Activated naive CD8-positive, alpha-beta T cell (primary cell): ENCODE measurements around the gene SMARCA2.

Source experiments
- H3K27ac Mint-ChIP-seq: one replicate; pipeline ENCODE4 v1.8.0; 2021; ENCODE audit warnings: mixed read lengths
- H3K27me3 Mint-ChIP-seq: one replicate; pipeline ENCODE4 v1.8.0; 2021; ENCODE audit warnings: mixed read lengths
- H3K36me3 Mint-ChIP-seq: one replicate; pipeline ENCODE4 v1.8.0; 2021; ENCODE audit warnings: mixed read lengths
- H3K4me1 Mint-ChIP-seq: one replicate; pipeline ENCODE4 v1.8.0; 2021; ENCODE audit warnings: low read depth, mixed read lengths
- H3K4me3 Mint-ChIP-seq: one replicate; pipeline ENCODE4 v1.8.0; 2021; ENCODE audit warnings: mild to moderate bottlenecking, mixed read lengths
- H3K9me3 Mint-ChIP-seq: one replicate; pipeline ENCODE4 v1.8.0; 2021; ENCODE audit warnings: low read depth, mixed read lengths

Gene SMARCA2

GRCh38 chr9:1997646-1998045 lies 17.5 kb upstream of the SMARCA2 start:
- no peaks in the 10 kb centered on the region for H3K4me1 Mint-ChIP-seq
- no peaks in the 10 kb centered on the region for H3K36me3 Mint-ChIP-seq
- no peak overlapping the region for H3K4me3 Mint-ChIP-seq
- H3K9me3 Mint-ChIP-seq = no peaks in the 10 kb centered on the region
- no peak overlapping the region for H3K27ac Mint-ChIP-seq
- H3K27me3 Mint-ChIP-seq = peaks cover 3% of the 10 kb centered on the region

GRCh38 chr9:1998111-1998510 lies 17.0 kb upstream of the SMARCA2 start:
- H3K9me3 Mint-ChIP-seq = no peaks in the 10 kb centered on the region
- no peak overlapping the region for H3K4me3 Mint-ChIP-seq
- peaks cover 3% of the 10 kb centered on the region for H3K27me3 Mint-ChIP-seq
- no peak overlapping the region for H3K27ac Mint-ChIP-seq
- H3K36me3 Mint-ChIP-seq = no peaks in the 10 kb centered on the region
- H3K4me1 Mint-ChIP-seq = no peaks in the 10 kb centered on the region

GRCh38 chr9:2000314-2000713 lies 14.8 kb upstream of the SMARCA2 start:
- Mint-ChIP-seq H3K4me1 (peaks cover 12% of the 10 kb centered on the region), H3K4me3 (no peak overlapping the region), H3K9me3 (no peaks in the 10 kb centered on the region), H3K36me3 (no peaks in the 10 kb centered on the region), H3K27me3 (peaks cover 3% of the 10 kb centered on the region), H3K27ac (no peak overlapping the region)

- Mint-ChIP-seq H3K27ac (no peak overlapping the region), H3K27me3 (no peaks in the 10 kb centered on the region), H3K9me3 (no peaks in the 10 kb centered on the region), H3K4me3 (no peak overlapping the region), H3K36me3 (no peaks in the 10 kb centered on the region), H3K4me1 (peaks cover 30% of the 10 kb centered on the region)
Measured at GRCh38 chr9:2008372-2008771, 6.8 kb upstream of the SMARCA2 start.

GRCh38 chr9:2012347-2012746 lies 2.8 kb upstream of the SMARCA2 start:
- peaks cover 23% of the 10 kb centered on the region for H3K4me1 Mint-ChIP-seq
- H3K4me3 Mint-ChIP-seq = peak overlapping the region; percentile 33
- peak overlapping the region; percentile 6 for H3K27ac Mint-ChIP-seq

GRCh38 chr9:2013743-2014475 lies 1.2 kb upstream of the SMARCA2 start:
- Mint-ChIP-seq H3K36me3 (no peaks in the 10 kb centered on the region), H3K4me1 (peaks cover 34% of the 10 kb centered on the region), H3K27ac (peak overlapping the region; percentile 16), H3K4me3 (peak overlapping the region; percentile 96), H3K9me3 (no peaks in the 10 kb centered on the region), H3K27me3 (no peaks in the 10 kb centered on the region)

More at GRCh38 chr9:2012347-2012746, 2.8 kb upstream of the SMARCA2 start:
- Mint-ChIP-seq H3K9me3 (no peaks in the 10 kb centered on the region), H3K36me3 (no peaks in the 10 kb centered on the region), H3K27me3 (no peaks in the 10 kb centered on the region)

- Mint-ChIP-seq H3K27me3 (no peaks in the 10 kb centered on the region), H3K4me3 (peak overlapping the region; percentile 96), H3K36me3 (no peaks in the 10 kb centered on the region), H3K27ac (peak overlapping the region; percentile 98), H3K4me1 (peaks cover 52% of the 10 kb centered on the region), H3K9me3 (no peaks in the 10 kb centered on the region)
Measured at GRCh38 chr9:2015581-2016407, 647 bp downstream of the SMARCA2 start.

- H3K27ac Mint-ChIP-seq = peak overlapping the region; percentile 97
- H3K9me3 Mint-ChIP-seq = no peaks in the 10 kb centered on the region
- peak overlapping the region; percentile 96 for H3K4me3 Mint-ChIP-seq
- peaks cover 60% of the 10 kb centered on the region for H3K4me1 Mint-ChIP-seq
- no peaks in the 10 kb centered on the region for H3K27me3 Mint-ChIP-seq
- H3K36me3 Mint-ChIP-seq = no peaks in the 10 kb centered on the region
Measured at GRCh38 chr9:2016408-2017330, 1.5 kb downstream of the SMARCA2 start.

- H3K36me3 Mint-ChIP-seq = no peaks in the 10 kb centered on the region
- no peaks in the 10 kb centered on the region for H3K27me3 Mint-ChIP-seq
- H3K4me1 Mint-ChIP-seq = peaks cover 63% of the 10 kb centered on the region
- H3K4me3 Mint-ChIP-seq = peak overlapping the region; percentile 96
- H3K9me3 Mint-ChIP-seq = no peaks in the 10 kb centered on the region
- H3K27ac Mint-ChIP-seq = peak overlapping the region; percentile 97
Measured at GRCh38 chr9:2017331-2018161, 2.4 kb downstream of the SMARCA2 start.

- no peaks in the 10 kb centered on the region for H3K36me3 Mint-ChIP-seq
- H3K4me1 Mint-ChIP-seq = peaks cover 65% of the 10 kb centered on the region
- no peaks in the 10 kb centered on the region for H3K27me3 Mint-ChIP-seq
- no peaks in the 10 kb centered on the region for H3K9me3 Mint-ChIP-seq
- peak overlapping the region; percentile 96 for H3K27ac Mint-ChIP-seq
- peak overlapping the region; percentile 96 for H3K4me3 Mint-ChIP-seq
Measured at GRCh38 chr9:2018162-2018643, 3.1 kb downstream of the SMARCA2 start.

GRCh38 chr9:2018764-2019558 lies 3.8 kb downstream of the SMARCA2 start:
- Mint-ChIP-seq H3K27ac (peak overlapping the region; percentile 96), H3K4me3 (peak overlapping the region; percentile 96), H3K27me3 (no peaks in the 10 kb centered on the region), H3K4me1 (peaks cover 65% of the 10 kb centered on the region), H3K36me3 (no peaks in the 10 kb centered on the region), H3K9me3 (no peaks in the 10 kb centered on the region)

GRCh38 chr9:2019723-2020122 lies 4.6 kb downstream of the SMARCA2 start:
- Mint-ChIP-seq H3K36me3 (no peaks in the 10 kb centered on the region), H3K4me3 (peak overlapping the region; percentile 56), H3K4me1 (peaks cover 69% of the 10 kb centered on the region), H3K9me3 (no peaks in the 10 kb centered on the region), H3K27ac (peak overlapping the region; percentile 86), H3K27me3 (no peaks in the 10 kb centered on the region)

- Mint-ChIP-seq H3K36me3 (no peaks in the 10 kb centered on the region), H3K27me3 (no peaks in the 10 kb centered on the region), H3K27ac (peak overlapping the region; percentile 90), H3K4me3 (peak overlapping the region; percentile 66), H3K9me3 (no peaks in the 10 kb centered on the region), H3K4me1 (peaks cover 88% of the 10 kb centered on the region)
Measured at GRCh38 chr9:2021731-2022130, 6.6 kb downstream of the SMARCA2 start.
